ENCODE data around the gene HELZ.
"Not testable (repeated sequence)": the region's sequence is repeated elsewhere in the genome, so short reads cannot be mapped to it uniquely, and the experiment has no call there.

HELZ gene

DNA sequence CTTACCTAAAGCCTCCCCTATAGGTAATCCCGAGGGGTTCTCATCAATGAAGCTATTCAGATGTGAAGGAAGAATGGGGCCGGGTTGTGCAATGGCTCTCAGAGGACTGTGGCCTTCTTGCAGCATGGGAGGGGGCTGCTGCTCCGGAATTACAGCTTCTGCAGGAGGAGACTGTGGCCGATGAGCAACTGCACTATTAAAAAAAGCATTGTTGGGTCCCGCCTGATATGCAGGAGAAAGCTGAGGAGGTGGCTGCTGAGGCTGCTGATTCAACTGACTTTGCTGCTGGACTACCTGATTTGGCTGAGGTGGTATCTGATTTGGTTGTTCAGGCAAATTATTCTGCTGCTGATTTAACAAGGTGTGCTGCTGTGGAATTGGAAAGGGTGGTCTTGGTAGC is 135.9 kb downstream of the HELZ start:
- no peak for DNase-seq

DNA sequence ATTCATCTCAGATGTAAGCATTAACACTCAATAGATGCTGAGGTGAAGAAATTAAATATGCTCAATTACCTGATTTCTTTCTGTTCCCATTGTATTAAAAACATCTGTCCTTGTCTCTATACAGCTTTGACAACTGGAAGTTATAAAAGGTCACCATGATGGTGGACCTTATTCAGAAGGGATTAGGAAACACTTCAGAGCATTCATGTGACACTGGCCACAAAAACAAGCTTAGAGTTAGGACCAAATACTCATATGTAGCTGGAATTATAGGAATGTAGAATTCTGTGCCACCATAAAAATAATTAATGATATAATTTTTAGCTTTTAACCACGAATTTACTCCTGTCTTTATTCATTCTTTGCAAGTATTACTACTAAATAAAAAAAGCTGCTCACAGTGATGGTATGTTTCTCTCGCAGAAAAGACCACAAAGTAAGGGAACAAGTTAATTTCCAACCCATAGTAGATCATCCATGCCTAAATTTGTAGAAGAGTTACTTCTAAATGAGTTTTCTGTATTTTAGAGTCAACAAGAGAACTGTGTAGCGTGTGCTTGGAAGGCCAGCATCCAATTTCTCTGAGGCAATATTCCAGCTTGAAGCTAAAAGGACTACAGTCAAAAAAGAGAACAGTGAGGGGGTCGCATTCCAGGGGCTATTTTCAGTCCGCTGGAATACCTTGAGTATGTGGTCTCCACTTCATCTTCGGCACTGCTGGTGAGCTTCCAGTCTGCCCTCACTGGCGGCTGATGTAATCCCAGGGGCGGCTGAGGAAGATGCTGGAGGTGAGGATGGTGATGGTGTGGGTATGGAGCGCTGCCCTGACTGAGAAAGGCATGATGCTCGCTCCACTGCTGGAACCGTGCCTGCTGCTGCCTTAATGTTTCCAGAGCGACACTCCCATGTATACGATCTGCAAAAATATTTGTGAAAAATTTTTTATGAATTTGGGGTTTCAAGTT is 136.9 kb downstream of the HELZ start:
- no peak for DNase-seq

DNA sequence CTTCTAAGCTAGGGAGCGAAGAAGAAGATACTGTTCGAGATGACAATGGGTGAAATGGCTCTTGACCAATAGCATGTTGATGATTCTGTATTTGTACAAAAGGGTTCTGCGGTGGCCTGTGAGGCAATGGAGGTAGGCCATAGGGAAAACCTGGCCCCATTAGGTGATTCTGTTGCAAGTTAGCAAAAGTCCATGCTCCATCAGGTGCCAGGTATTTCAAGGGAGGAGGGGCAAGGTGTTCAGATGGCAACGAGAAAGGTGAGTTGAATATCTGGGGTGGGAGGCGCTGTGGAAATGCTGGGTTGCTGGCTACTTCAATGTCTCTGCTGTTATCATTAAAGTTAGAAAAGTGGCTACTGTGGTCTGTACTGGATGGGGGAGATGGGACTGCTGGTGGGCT is 137.8 kb downstream of the HELZ start:
- no peak for DNase-seq

DNA sequence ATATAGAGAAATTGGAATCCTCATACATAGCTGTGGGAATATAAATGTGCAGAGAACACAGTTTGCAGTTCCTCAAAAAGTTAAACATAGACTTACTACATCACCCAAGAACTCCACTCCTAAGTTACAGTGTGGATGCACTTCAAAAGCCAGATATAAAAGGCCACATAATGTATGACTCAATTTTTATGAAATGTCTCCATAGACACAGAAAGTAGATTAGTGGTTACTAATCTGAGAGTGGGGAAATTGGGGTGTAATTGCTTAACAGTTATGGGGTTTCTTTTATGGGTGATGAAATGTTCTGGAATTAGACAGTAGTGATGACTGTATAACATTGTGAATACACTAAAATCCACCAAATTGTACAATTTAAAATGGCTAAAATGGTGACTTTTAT is 139.8 kb downstream of the HELZ start:
- no peak for DNase-seq

DNA sequence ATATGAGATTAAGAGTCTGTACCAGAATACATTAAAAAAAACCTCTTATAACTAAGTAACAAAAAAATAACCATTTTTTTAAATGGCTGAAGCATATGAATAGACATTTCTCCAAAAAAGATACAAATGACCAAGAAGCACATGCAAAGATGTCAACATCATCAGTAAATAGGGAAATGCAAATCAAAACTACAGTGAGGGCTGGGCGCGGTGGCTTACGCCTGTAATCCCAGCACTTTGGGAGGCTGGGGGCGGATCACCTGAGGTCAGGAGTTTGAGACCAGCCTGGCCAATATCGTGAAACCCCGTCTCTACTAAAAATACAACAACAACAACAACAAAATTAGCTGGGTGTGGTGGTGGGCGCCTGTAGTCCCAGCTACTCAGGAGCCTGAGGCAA is 140.4 kb downstream of the HELZ start:
- DNase-seq: not testable (repeated sequence)

DNA sequence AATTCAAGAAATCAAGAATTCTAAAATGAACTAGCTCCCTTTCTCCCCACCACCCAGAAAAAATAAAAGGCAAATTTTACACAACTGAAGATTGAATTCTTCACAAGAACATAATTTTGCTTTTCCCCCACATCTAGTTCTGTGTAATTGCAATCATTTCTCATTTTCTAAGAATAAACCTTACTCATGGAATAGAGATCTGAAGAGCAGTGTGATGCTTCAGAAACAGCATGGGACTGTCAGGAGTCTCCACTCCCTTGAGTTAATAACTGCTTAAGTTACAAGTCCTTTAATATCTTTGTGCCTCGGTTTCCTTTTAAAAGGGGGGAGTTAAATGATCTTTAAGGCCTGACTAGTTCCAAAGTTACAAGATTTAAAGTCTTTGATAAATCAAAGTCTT is 147.0 kb downstream of the HELZ start:
- DNase-seq: no peak

DNA sequence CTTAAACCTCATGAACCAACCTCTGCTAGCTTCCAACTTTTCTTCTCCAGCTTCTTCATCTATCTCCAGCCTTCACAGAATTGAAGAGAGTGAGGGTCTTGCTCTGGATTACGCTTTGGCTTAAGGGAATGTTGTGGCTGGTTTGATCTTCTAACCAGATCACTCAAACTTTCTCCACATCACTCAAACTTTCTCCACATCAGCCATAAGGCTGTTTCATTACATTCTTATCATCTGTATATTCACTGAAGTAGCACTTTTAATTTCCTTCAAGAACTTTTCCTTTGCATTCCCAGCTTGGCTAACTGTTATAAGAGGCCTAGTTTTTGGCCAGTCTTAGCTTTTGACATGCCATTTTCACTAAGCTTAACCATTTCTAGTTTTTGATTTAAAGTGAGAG is 148.4 kb downstream of the HELZ start:
- DNase-seq: no peak

DNA sequence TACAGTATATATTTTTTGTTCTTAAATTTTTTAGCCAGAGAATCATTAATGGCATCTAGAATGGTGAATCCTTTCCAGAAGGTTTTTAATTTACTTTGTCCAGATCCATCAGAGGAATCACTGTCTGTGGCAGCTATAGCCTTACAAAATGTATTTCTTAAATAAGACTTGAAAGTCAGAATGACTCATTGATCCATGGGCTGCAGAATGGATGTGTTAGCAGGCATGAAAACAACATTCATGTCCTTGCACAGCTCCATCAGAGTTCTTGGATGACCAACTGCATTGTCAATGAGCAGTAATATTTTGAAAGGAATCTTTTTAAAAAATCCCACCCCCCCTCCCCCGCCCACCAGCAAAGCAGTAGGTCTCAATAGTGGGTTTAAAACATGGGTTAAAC is 149.2 kb downstream of the HELZ start:
- no peak for DNase-seq

DNA sequence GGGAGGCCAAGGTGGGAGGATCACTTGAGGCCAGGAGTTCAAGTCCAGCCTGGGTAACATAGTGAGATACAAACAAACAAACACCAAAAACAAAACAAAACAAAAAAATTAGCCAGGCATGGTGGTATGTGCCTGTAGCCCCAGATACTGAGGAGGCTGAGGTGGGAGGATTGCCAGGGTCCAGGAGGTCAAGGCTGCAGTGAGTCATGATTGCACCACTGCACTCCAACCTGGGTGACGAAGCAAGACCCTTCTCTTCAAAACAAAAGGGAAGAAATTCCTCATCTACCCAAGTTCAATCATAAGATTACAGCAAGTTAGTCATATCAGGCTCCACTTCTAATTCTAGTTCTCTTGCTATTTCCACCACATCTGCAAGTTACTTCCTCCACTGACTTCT is 149.7 kb downstream of the HELZ start:
- DNase-seq: not testable (repeated sequence)

DNA sequence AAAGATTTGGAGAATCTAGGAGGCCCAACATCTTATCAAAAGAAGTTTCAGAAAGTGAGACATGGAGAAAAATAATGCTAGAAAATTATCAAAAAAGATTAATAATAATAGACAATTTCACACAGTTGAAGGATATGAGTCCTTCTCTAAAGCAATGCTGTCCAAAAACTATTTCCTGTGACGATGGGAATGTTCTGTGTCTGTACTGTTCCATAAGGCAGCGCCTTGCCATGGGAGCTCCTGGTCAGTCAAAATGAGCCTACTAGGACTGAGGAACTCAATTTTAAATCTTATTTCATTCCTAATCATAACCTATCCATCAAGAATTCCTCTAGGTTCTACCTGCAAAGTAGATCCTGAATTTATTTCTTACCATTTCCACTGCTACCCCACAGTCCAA is 151.6 kb downstream of the HELZ start:
- no peak for DNase-seq

DNA sequence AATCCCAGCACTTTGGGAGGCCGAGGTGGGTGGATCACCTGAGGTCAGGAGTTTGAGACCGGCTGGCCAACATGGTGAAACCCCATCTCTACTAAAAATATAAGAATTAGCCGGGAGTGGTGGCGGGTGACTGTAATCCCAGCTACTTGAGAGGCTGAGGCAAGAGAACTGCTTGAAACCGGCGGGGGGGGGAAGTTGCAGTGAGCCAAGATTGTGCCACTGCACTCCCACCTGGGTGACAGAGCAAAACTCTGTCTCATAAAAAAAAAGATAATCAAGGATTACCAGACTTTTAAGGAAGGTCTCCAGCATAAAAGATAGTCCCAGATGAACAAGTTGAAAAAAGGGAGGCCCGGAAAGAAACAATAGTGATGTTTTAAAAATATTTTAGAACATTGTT is 152.3 kb downstream of the HELZ start:
- DNase-seq: not testable (repeated sequence)

DNA sequence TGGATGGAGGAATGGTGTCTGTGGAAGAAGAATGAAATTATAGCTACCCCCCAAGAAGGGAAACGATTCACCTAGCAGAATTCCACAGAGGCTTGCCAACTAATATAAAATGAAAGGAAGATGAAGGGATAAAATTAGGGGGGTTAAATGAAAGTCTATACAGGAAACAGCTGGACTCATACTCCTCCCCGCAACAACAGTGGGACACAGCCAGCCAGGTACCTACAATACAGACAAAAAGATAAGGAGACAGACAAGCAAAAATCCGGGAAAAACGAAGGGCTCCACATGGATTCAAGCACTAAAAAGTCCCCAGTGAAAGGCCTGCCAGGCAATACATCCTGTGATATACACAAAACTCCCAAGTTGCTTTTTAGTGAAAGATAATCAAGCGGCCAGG is 152.7 kb downstream of the HELZ start:
- DNase-seq: no peak

DNA sequence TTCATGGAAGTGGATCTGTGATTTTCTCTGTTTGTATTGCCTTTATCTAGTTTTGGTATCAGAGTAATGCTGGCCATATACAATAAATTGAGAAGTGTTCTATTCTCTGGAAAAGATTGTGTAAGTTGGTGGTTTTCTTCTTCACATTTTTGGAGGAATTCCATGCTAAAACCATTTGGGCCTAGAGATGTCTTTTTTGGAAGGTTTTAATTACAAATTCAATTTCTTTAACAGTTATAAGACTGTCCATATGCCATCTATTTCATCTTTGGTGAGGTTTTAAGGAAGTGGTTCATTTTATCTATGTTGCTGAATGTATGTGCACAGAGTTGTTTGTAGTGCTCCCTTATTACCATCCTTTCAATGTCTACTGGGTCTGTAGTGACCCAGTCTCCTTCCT is 154.7 kb downstream of the HELZ start:
- no peak for DNase-seq

DNA sequence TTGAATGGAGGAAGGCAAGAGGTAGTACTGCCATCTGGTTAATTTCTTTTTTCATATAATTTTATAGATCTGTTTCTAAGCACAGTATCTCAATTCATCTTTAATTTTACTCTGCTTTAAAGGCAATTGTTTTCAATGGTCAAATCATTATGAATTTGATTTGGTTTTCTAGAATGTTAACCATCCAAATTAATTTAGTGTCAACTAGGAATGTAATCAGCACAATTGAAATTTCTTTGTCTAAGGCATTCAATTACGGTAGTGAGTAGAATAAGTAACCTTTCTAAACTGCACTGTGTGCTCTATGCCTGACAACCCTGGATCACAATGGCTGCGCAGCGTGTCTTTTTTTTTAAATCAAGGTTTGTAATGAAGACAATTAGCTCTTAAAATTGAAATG is 156.4 kb downstream of the HELZ start:
- no peak for DNase-seq

DNA sequence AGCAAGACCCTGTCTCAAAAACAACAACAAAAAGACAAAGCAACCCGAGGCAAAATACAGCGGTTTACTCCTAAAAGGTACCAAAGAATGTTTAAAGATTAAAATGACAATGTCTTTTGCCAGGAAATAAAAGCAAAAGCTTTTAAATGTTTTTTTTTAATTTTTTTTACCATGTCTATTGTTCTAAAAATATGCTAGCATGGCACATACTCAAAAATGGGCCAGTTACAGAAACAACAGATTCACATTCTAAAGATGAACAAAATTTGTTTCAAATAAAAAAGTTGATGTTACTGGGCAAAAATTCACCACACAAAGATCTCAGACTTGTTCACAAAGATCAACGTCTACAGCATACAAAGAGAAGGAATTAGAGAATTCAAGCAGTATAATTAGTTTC is 159.6 kb downstream of the HELZ start:
- no peak for DNase-seq

DNA sequence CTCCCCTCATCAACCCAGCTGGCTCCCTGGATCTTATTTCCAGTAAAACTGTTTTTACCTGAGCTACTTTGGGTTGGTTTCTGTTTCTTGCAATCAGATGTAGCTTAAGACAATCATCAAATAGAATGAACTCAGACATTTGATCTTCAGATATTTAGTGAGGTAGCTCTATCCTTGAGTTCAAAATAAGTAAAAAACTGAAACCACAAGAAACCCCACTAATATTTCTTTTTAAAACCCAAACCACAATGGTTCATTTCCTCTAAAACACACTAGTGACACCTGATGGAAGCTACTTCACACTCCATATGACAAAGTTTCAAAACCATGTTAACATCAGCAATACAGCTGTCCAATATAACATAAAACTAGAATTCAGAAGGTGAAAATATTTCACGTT is 162.9 kb downstream of the HELZ start:
- no peak for DNase-seq

DNA sequence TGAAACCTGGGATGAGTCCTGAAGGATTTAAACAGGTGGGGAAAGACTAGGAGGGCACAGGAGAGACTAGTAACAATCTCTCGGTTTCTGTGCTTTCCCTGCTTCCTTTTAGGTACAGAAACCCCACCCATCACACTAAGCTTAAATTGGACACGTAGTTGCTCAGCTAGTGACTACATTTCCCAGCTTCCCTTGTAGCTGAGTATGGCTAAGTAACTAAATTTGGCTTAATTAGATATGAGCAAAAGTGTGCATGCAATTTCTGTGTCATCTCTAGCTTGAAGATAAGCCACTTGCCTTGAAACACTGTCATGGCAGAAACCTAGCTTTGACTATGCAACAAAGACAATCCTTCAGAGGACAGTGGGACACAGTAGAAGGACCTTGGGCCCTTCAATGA is 164.2 kb downstream of the HELZ start:
- DNase-seq: no peak

DNA sequence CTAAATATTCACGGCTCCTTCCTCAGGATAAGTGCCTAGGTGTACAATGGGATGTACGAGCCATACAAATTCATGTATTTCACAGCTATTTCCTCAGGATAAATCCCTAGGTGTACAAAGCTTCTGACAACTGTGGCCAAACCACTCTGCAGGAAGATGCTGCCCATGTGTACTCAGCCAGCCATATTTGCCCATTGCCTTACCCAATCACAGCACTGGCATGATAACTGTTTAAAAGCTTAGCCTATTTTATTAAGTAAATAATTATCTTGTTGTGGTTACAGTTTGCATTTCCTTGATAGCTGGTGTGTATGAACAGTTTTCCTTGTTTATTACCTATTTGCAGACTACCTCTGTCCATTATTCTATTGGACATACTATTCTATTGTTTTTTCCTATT is 165.5 kb downstream of the HELZ start:
- no peak for DNase-seq

DNA sequence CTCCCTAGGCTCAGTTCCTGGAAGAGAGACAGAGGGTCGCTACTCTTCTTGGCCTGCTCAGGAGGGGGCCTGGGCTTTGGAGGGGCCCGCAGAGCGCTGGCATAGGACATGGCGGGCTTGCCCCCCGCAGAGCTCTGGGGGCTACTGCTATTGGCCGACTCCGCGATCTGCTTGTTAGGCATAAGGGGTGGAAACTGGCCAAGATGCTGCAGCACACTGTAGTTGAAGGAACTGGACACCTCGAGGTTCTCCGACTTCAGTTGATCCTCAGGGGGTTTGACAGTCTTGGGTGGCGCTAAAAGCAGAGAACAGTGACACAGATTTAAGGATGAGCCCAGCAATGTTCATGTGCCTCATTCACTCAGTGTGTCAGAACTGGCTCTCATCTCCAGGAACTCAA is 166.7 kb downstream of the HELZ start:
- DNase-seq: no peak

DNA sequence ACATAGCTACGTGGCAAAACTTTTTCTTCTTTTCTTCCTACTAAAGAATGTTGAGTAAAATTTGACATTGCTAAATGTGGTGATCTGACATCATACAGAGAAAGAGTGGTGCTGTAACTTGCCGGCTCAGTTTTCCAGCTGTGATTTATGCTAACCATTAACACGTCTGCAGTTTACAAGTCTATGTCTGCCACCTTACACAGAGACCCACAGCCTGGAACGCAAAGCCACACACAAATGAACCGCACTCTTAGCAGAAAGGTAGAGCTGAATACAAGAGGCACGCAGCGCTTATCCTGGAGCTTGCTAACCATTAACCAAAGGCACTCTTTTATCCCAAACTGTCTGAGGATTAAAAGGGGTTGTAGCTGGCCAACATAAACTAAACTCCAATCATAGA is 168.7 kb downstream of the HELZ start:
- no peak for DNase-seq

DNA sequence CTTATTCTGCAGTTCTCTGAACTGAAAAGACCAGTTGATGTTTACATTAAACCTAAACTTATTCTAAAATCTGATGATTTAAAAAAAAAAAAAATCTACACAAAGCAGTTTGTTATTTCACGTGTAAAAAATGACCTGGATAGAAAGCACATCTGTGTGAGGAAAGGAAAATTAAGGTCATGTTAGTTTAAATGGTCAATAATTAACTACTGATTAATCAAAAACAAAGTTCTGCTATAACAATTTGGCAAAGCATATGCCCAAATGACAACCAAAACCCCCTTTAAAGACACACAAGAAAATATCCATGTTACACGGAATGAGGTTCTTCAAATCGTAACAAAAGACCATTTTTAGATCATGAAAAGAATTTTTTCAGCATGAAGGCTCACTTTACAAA is 170.2 kb downstream of the HELZ start:
- DNase-seq: no peak

DNA sequence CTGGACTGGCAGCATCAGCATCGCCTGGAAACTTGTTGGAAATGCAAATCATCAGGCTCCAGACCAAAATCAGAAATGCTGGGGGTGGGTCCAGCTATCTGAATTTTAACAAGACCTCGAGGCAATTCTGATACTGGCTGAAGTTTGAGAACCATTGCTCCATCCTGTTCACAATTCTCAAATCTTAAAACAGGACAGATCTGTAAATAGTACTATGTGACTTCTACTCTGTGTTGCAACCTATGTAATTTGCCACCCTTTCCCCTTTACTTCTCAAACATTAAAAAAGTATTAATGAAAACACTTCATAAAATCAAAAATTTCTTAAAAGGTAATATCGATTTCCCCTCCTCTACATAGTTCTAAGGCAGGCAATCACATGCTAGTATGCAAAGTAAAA is 172.1 kb downstream of the HELZ start:
- DNase-seq: no peak

DNA sequence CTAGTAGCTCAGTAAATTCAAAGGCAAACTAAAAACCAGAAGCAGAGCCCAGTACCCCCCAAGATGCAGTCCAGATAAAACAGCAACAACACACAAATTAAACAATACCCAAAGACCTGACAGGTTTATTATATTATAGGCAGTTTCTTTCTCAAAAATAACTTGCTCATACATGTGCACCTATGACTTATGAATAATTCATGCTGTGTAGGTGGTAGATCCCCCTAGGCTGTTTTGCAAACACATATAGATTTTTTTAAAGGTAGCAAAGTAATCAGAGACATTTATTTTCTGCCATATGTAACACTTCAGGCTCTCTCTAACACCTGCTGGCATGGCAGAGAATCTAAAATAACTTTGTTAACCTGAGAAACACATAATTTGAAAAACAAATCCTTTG is 173.4 kb downstream of the HELZ start:
- DNase-seq: no peak

DNA sequence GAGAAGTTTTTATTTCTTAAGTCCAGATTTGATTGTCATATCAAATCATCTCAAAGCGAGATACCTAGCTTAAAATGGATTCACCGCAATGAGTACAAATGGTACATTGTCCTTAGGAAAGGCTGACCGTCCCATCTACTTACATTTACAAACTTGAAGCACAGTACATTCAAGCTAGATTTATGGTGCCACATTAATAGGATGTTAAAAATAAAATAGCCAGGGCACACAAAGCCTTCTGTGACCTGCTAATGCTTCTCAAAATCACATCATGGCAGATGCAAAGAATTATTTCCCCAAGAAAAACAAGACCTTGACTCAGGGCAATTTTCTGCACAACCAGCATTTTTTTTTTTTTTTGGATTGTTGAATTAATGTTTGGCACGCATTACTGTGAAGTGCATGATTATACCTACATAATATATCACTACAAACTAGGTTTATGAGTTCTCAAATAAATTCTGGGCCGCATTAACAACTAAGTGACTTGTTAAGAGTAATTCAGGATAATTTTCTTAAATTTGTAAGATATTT is 175.3 kb downstream of the HELZ start:
- DNase-seq: no peak

DNA sequence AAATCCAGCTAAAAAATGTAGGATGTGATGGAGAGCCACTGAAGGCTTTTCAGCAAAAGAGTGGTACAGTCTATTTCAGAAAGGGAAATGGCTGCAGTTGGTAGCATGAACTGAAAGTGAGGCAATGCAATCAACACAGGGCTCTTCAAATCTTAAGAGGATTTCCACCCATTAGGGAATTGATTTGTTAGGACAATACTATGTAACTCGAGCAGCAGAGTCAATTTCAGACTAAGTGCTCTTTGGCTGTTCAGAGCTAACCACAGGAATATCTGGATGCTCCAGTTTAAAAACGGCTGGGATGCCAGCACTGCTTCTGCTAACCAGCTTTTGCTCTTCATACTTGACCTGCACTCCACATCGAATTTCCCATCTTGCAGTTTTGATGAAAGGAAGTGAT is 176.0 kb downstream of the HELZ start:
- no peak for DNase-seq
